K562 (cell line): Measurements from ENCODE around the gene EIF1. TPM values are rescaled to one million over a fixed set of nuclear protein-coding genes. Genes with fewer than 3 reads are reported as not detected.

Experiments
- ATF7 ChIP-seq: fragments of 450-650 bp; IDR thresholded peaks from 2 replicates; pipeline ENCODE4 v1.7.1; 2014; ENCODE audit warnings: mild to moderate bottlenecking, moderate library complexity
- BHLHE40 ChIP-seq: IDR thresholded peaks from 2 replicates; pipeline ENCODE4 v1.6.1; 2011; ENCODE audit warnings: low read length, improper control_type of control experiment
- CXXC5 ChIP-seq: fragments of 250-450 bp; sonication (Bioruptor Pico); IDR thresholded peaks from 2 replicates; pipeline ENCODE4 v1.8.0; 2022; ENCODE audit warnings: inconsistent platforms, mild to moderate bottlenecking, moderate library complexity
- DNMT1 ChIP-seq: fragments of 450-650 bp; IDR thresholded peaks from 2 replicates; pipeline ENCODE4 v1.6.1; 2016; ENCODE audit warnings: antibody characterized with exemption, mild to moderate bottlenecking
- HCFC1 ChIP-seq: IDR thresholded peaks from 2 replicates; pipeline ENCODE4 v1.6.1; 2012; ENCODE audit warnings: low read depth, low read length, improper control_type of control experiment
- MTA1 ChIP-seq: fragments of 450-650 bp; IDR thresholded peaks from 2 replicates; pipeline ENCODE4 v1.6.1; 2017; ENCODE audit warnings: borderline replicate concordance
- POLR2H ChIP-seq: IDR thresholded peaks from 2 replicates; pipeline ENCODE4 v1.6.1; 2016; ENCODE audit warnings: missing genetic modification characterization, low read depth, mild to moderate bottlenecking, control low read depth, missing compliant biosample characterization, moderate library complexity
- STAG1 ChIP-seq: sonication (generic); formaldehyde crosslinking; IDR thresholded peaks from 2 replicates; pipeline ENCODE4 v1.5.0; 2020; ENCODE audit warnings: missing genetic modification reagents, borderline replicate concordance
- TBL1XR1 ChIP-seq, 2 experiments: IDR thresholded peaks; 2 replicates each; pipeline ENCODE4 v1.6.1; 2012; ENCODE audit warnings: improper control_type of control experiment in 2 of 2, low read length in 2 of 2, mild to moderate bottlenecking in 1 of 2
- TRIM28 ChIP-seq: fragments of 450-650 bp; IDR thresholded peaks from 2 replicates; pipeline ENCODE4 v1.6.1; 2017
- TSC22D4 ChIP-seq: fragments of 450-650 bp; IDR thresholded peaks from 2 replicates; pipeline ENCODE4 v1.6.1; 2016; ENCODE audit warnings: missing genetic modification characterization, missing biosample characterization, control low read depth
- U2AF2 ChIP-seq: fragments of 200-400 bp; formaldehyde crosslinking; optimal IDR thresholded peaks from 2 replicates; pipeline ENCODE3; 2017; ENCODE audit warnings: low read depth, mild to moderate bottlenecking, low read length
- XRCC3 ChIP-seq: fragments of 450-650 bp; IDR thresholded peaks from 2 replicates; pipeline ENCODE4 v1.6.1; 2017; ENCODE audit warnings: mild to moderate bottlenecking, moderate library complexity
- XRCC4 ChIP-seq: IDR thresholded peaks from one replicate; pipeline ENCODE4 v1.6.1; 2011; ENCODE audit not compliant: insufficient read depth, insufficient read length; ENCODE audit errors: extremely low read depth
- XRCC5 ChIP-seq: fragments of 200-400 bp; formaldehyde crosslinking; IDR thresholded peaks from 2 replicates; pipeline ENCODE4 v1.6.1; 2017; ENCODE audit warnings: low read depth, mild to moderate bottlenecking, low read length
- ZNF561 ChIP-seq: fragments of 450-650 bp; formaldehyde crosslinking; conservative IDR thresholded peaks from 2 replicates; pipeline ENCODE4 v1.4.0; 2020; ENCODE audit warnings: mild to moderate bottlenecking, moderate library complexity
- polyA plus RNA-seq, 8 experiments: library from polyadenylated mRNA; depleted of rRNA in 4 of 8; stranded (reverse) in 5 of 8; unstranded in 3 of 8; fragments of >200 nt; fragmentation: Nextera tagmentation in 2 of 8; fragmentation: Illumina TruSeq in 1 of 8; extraction: Ambion mirVana in 2 of 8; extraction: Trizol in 1 of 8; gene quantifications; 2 replicates each; pipeline versions ENCODE4 v1.2.1 to v1.2.3, GENCODE V29; 2011 to 2014; ENCODE audit warnings: inconsistent platforms in 1 of 8, missing spikeins in 1 of 8
- total RNA-seq, 7 experiments: library from RNA; depleted of rRNA in 6 of 7; stranded (reverse); fragments of >200 nt in 6 of 7; fragmentation: Illumina TruSeq in 2 of 7; extraction: Trizol in 2 of 7; gene quantifications; 2 replicates each; pipeline versions ENCODE4 v1.2.1 to v1.2.3, GENCODE V29; 2011 to 2021; ENCODE audit warnings: low replicate concordance in 1 of 7
- TF ChIP-seq, protein P1 (sequence below): fragments of 450-650 bp; formaldehyde crosslinking; IDR thresholded peaks from 2 replicates; pipeline ENCODE4 v1.4.0; 2022; ENCODE audit warnings: missing genetic modification characterization
- TF ChIP-seq, protein P2 (sequence below): sonication (generic); formaldehyde crosslinking; IDR thresholded peaks from 2 replicates; pipeline ENCODE4 v1.8.1; 2023; ENCODE audit warnings: mild to moderate bottlenecking, missing genetic modification reagents
- TF ChIP-seq, protein P3 (sequence below): sonication (generic); formaldehyde crosslinking; IDR thresholded peaks from 2 replicates; pipeline ENCODE4 v1.4.0; 2020; ENCODE audit warnings: mild to moderate bottlenecking, missing genetic modification reagents
- TF ChIP-seq, protein P4 (sequence below): fragments of 450-650 bp; IDR thresholded peaks from 2 replicates; pipeline ENCODE4 v1.6.1; 2016; ENCODE audit warnings: low read depth, mild to moderate bottlenecking, moderate library complexity
- TF ChIP-seq, protein P5 (sequence below): fragments of 250-450 bp; sonication (Bioruptor Pico); IDR thresholded peaks from 2 replicates; pipeline ENCODE4 v1.5.0; 2021

Gene EIF1
- total and polyA plus RNA-seq, 9 of the 15 experiments (the other 6 are each of a cell fraction or from before 2014, with no cell fraction given) = 67.0 to 1,204 (median 320) TPM

DNA sequence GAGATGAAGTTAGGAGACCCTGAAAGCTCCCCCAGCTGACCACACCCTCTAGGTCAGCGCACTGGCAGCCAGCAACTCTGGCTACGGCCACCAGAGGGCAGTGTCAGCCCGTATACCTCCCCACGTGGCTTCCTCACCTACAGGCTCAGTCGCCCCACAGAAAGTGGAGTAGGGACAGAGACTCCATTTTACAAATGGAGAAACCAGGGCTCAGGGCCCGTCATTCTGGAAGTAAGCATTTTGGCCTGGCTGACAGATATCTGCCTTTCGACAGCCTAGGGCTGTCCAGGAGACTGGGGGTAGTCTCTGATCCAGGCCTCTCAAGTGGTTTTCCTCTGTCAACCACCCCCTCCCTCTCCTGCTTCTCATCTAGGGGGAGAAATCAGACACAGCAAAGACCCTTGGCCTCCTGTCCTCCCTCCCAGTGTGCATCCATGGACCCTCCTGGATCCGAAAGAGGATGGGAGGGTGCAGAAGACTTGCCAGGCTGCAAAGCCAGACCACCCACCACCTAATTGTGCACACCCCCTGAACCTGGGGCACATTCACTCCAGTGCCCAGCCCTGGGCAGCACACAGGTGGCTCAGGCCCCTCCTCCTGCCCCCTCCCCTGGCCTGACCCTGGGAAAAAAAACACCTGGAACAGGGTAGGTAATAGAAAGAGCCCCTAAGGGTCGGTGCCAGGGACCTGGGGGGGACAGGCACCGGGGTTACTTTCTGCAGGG lies 49.6 kb downstream of the EIF1 start (continued):
- TF ChIP-seq, protein P1, sequence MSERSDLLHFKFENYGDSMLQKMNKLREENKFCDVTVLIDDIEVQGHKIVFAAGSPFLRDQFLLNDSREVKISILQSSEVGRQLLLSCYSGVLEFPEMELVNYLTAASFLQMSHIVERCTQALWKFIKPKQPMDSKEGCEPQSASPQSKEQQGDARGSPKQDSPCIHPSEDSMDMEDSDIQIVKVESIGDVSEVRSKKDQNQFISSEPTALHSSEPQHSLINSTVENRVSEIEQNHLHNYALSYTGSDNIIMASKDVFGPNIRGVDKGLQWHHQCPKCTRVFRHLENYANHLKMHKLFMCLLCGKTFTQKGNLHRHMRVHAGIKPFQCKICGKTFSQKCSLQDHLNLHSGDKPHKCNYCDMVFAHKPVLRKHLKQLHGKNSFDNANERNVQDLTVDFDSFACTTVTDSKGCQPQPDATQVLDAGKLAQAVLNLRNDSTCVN (CRISPR knock-in tag) = peak; percentile 6; the same call in 1 of the 2 replicates
- TF ChIP-seq U2AF2 (no peak), DNMT1 (no peak), POLR2H (no peak), ZNF561 (CRISPR knock-in tag) (no peak), TSC22D4 (no peak), BHLHE40 (no peak), TRIM28 (no peak), MTA1 (no peak), ATF7 (peak; percentile 43; the same call in 1 of the 2 replicates), TBL1XR1 (IDR thresholded peaks at IDR 0.05; ENCODE audit: low read length in 2 of 2) (0 out of 4 replicates have a peak, but pooled peaks of 1 of the 2 experiments have one; percentile 44), XRCC5 (no peak), HCFC1 (no peak; the same call in 1 of the 2 replicates), XRCC4 (no peak), CXXC5 (CRISPR knock-in tag) (peak; percentile 67), STAG1 (peak; percentile 89), XRCC3 (no peak)
- TF ChIP-seq, protein P2, sequence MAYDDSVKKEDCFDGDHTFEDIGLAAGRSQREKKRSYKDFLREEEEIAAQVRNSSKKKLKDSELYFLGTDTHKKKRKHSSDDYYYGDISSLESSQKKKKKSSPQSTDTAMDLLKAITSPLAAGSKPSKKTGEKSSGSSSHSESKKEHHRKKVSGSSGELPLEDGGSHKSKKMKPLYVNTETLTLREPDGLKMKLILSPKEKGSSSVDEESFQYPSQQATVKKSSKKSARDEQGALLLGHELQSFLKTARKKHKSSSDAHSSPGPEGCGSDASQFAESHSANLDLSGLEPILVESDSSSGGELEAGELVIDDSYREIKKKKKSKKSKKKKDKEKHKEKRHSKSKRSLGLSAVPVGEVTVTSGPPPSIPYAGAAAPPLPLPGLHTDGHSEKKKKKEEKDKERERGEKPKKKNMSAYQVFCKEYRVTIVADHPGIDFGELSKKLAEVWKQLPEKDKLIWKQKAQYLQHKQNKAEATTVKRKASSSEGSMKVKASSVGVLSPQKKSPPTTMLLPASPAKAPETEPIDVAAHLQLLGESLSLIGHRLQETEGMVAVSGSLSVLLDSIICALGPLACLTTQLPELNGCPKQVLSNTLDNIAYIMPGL (CRISPR knock-in tag) = no peak
- TF ChIP-seq, protein P3, sequence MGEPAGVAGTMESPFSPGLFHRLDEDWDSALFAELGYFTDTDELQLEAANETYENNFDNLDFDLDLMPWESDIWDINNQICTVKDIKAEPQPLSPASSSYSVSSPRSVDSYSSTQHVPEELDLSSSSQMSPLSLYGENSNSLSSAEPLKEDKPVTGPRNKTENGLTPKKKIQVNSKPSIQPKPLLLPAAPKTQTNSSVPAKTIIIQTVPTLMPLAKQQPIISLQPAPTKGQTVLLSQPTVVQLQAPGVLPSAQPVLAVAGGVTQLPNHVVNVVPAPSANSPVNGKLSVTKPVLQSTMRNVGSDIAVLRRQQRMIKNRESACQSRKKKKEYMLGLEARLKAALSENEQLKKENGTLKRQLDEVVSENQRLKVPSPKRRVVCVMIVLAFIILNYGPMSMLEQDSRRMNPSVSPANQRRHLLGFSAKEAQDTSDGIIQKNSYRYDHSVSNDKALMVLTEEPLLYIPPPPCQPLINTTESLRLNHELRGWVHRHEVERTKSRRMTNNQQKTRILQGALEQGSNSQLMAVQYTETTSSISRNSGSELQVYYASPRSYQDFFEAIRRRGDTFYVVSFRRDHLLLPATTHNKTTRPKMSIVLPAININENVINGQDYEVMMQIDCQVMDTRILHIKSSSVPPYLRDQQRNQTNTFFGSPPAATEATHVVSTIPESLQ (CRISPR knock-in tag) = no peak
- TF ChIP-seq, protein P4, sequence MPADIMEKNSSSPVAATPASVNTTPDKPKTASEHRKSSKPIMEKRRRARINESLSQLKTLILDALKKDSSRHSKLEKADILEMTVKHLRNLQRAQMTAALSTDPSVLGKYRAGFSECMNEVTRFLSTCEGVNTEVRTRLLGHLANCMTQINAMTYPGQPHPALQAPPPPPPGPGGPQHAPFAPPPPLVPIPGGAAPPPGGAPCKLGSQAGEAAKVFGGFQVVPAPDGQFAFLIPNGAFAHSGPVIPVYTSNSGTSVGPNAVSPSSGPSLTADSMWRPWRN = no peak
- TF ChIP-seq, protein P5, sequence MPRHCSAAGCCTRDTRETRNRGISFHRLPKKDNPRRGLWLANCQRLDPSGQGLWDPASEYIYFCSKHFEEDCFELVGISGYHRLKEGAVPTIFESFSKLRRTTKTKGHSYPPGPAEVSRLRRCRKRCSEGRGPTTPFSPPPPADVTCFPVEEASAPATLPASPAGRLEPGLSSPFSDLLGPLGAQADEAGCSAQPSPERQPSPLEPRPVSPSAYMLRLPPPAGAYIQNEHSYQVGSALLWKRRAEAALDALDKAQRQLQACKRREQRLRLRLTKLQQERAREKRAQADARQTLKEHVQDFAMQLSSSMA (CRISPR knock-in tag) = no peak
